HG02938 (cell line): ENCODE results near the gene SMG6.
"Not testable (repeated sequence)": the region's sequence is repeated elsewhere in the genome, so short reads cannot be mapped to it uniquely, and the experiment has no call there.

Experiments
- ATAC-seq: cut with Tn5 transposase; IDR thresholded peaks from one replicate; pipeline ENCODE4 v1.9.1; 2021; ENCODE audit warnings: mild to moderate bottlenecking, moderate library complexity; ENCODE audit not compliant: unreplicated experiment

The SMG6 gene

GRCh38 chr17:2303204-2304188 lies at the start of gene SMG6, which contains the start of gene SRR:
TSS of gene SMG6 (minus strand) at chr17:2303785. CDS start at chr17:2303720, 65 bp downstream.
TSS of gene SRR (plus strand) at chr17:2303950. CDS start at chr17:2315561, 11,611 bp downstream.
- ATAC-seq, result peak; percentile 79

GRCh38 chr17:2351269-2351668 lies 47.7 kb upstream of the SMG6 start:
- no peak for ATAC-seq

- no peak for ATAC-seq
Observed at GRCh38 chr17:2347805-2348685, 44.5 kb upstream of the SMG6 start.

- no peak for ATAC-seq
Observed at GRCh38 chr17:2346475-2346874, 42.9 kb upstream of the SMG6 start.

- ATAC-seq, result no peak
Observed at GRCh38 chr17:2344528-2344927, 40.9 kb upstream of the SMG6 start.

GRCh38 chr17:2343421-2343820 lies 39.8 kb upstream of the SMG6 start:
- ATAC-seq, result no peak

- ATAC-seq, result no peak
Observed at GRCh38 chr17:2338315-2338657, 34.7 kb upstream of the SMG6 start.

- no peak for ATAC-seq
Observed at GRCh38 chr17:2337544-2338314, 34.1 kb upstream of the SMG6 start.

- ATAC-seq, result peak; percentile 20
Observed at GRCh38 chr17:2336852-2337543, 33.4 kb upstream of the SMG6 start, which contains the start of gene SGSM2. TSS of gene SGSM2 (plus strand) at chr17:2337501. CDS start at chr17:2337689, 188 bp downstream.

GRCh38 chr17:2336215-2336851 lies 32.7 kb upstream of the SMG6 start, which contains the start of gene TSR1:
TSS of gene TSR1 (minus strand) at chr17:2336457. CDS start at chr17:2336427, 30 bp downstream.
- peak; percentile 74 for ATAC-seq

- ATAC-seq, result no peak
Observed at GRCh38 chr17:2335726-2336214, 32.2 kb upstream of the SMG6 start.

- ATAC-seq, result no peak
Observed at GRCh38 chr17:2331303-2331702, 27.7 kb upstream of the SMG6 start.

- no peak for ATAC-seq
Observed at GRCh38 chr17:2323629-2324314, 20.2 kb upstream of the SMG6 start.

- no peak for ATAC-seq
Observed at GRCh38 chr17:2321399-2321798, 17.8 kb upstream of the SMG6 start.

GRCh38 chr17:2319051-2319450 lies 15.5 kb upstream of the SMG6 start:
- no peak for ATAC-seq

GRCh38 chr17:2317796-2318195 lies 14.2 kb upstream of the SMG6 start:
- no peak for ATAC-seq

GRCh38 chr17:2316916-2317205 lies 13.3 kb upstream of the SMG6 start:
- ATAC-seq, result not testable (repeated sequence)

GRCh38 chr17:2312736-2313135 lies 9.2 kb upstream of the SMG6 start:
- ATAC-seq, result no peak
